Measurements from ENCODE around the gene AXIN1.
"Not testable (repeated sequence)": the region's sequence is repeated elsewhere in the genome, so short reads cannot be mapped to it uniquely, and the experiment has no call there.

AXIN1 gene

DNA sequence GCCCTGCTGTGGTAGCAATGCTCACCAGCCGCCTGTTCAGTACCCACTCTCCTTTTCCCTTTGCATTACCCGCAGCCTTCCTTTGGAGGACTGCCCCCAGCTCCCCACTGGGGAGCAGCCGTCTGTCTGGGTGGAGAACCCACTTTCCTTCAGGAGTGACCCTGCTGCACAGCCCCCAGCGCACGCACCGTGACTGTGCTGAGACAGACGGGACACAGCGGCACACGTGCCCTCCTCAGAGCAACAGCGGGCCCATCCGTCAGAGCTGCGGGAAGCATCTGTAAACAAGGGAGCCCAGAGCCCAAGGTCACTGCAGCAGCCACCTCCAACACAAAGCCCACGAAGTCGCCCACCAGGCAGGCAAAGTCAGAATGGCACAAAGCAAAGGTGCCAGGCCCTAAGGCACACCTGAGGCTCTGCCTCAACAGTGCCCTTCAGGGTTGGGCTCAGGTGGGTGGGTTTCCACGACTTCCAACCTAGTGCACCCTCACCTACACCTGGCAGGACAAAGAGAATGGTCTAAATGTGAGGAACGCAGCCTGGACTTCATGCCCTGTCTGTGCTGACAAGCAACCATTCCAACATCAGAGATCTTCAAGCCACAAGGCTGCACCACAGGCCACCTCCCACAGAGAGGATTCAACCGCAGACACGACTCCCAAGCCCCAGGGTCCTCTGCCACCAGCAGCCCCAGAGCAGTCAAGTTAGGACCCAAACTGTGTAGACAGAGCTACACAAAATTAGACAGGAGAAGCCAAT, 9.9 kb downstream of the AXIN1 start:
- DNase-seq (ENCODE audit: extremely low read depth, low read depth) = no peak
- TF ChIP-seq CTCF (IDR thresholded peaks at IDR 0.05; ENCODE audit: low read depth, low read length) = no peak

GRCh38 chr16:341974-342336, 10.6 kb downstream of the AXIN1 start:
- not testable (repeated sequence) for DNase-seq (ENCODE audit: extremely low read depth, low read depth)

- not testable (repeated sequence) for DNase-seq (ENCODE audit: extremely low read depth, low read depth)
Measured at GRCh38 chr16:341095-341973, 11.2 kb downstream of the AXIN1 start.

DNA sequence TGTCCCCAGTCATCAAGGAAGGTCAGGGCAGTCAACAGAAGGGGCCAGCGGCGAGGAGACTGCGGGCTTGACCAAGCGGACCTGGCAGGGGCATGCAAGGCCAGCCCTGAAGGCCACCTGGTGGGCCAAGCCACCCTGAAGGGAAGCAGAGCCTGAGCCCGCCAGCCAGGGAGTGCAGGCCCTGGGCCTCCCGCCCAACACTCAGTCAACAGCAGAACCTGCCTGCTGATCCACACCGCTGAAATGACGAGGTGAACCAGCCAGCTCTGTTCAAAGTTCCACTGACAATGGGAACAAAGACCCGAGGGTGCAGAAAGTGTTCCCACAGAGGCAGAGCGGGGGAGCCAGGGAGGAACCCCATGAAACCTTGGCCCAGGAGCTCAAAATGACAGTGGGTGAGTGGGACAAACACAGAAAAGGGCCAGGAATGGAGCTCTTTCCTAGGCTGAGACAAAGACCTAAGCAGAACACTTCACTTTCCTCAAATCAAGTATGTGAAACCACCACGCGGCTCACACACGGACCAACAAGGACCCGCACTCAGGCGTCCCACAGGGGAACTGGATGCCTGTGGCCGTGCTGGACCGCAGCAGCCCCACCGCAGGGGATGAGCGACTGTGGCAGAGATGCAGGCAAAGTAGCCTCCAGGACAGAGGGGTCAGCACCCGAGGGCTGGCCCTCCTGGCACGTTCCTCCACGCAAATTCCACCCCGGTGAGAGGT, 12.0 kb downstream of the AXIN1 start:
- TF ChIP-seq CTCF (IDR thresholded peaks at IDR 0.05; ENCODE audit: low read depth, low read length) = no peak
- DNase-seq (ENCODE audit: extremely low read depth, low read depth) = no peak

DNA sequence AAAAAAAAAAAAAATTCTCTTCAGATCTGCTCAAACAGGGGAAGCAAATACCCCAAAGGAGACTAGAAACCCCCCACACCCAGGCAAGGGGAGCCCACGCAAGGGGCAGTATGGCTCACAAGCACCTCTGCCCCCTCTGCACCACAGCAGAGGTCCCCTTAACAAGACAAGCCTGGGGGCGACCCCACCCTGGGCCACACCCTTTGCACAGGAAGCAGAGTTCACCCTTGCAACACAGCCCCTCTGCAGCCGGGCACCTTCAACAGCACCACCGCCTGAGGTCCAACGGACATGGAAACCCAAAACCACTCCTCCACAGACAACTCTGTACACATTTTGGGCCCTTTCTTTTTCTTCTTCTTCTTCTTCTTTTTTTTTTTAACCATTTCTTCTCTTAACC, 12.8 kb downstream of the AXIN1 start:
- no peak for DNase-seq (ENCODE audit: extremely low read depth, low read depth)
- no peak for TF ChIP-seq CTCF (IDR thresholded peaks at IDR 0.05; ENCODE audit: low read depth, low read length)

DNA sequence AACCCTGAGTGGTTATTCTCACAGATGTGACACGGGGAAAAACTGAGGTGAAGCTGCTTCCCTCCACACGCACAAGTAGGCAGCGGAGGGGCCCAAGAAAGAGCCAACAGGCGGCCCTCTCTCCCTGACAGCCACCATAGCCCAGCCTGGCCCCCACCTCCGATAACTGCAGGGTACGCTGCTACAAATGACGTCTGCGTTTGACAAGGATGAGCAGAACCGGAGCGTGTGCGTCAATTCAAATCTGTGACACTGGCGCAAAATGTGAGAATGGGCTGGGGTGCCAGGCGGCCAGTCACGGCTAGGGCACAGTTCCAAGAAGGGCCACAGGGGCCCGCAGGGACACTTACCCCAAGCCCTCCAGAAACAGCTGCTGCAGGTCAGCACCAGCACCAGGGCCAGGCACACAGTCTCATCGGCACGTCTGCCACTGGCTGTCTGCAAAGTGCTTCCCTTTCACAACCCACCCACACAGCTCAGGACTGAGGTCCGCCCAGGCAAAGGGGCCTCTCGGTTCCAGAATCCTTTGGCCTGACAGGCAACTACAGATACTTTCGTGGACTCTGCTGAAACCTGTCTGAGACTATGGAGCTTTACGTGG, 14.4 kb downstream of the AXIN1 start:
- TF ChIP-seq CTCF (IDR thresholded peaks at IDR 0.05; ENCODE audit: low read depth, low read length) = no peak
- DNase-seq (ENCODE audit: extremely low read depth, low read depth) = no peak

GRCh38 chr16:337437-337836, 15.1 kb downstream of the AXIN1 start:
- no peak for DNase-seq (ENCODE audit: extremely low read depth, low read depth)
- TF ChIP-seq CTCF (IDR thresholded peaks at IDR 0.05; ENCODE audit: low read depth, low read length) = no peak

DNA sequence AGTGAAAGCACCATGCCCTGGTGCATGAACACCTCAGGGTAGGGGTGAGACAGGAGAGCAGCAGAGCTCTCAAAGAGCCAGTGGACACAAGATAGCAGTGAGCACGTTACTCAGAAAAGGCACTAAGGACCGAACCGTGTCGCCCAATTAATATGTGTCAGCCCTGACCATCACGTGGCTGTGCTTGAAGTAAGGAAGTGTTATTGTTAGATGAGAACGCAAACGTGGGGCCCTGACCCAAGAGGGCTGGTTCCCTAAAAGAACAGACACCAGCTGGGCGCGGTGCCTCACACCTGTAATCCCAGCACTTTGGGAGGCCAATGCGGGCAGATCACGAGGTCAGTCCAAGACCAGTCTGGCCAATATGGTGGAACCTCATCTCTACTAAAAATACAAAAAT, 16.3 kb downstream of the AXIN1 start:
- no peak for DNase-seq (ENCODE audit: extremely low read depth, low read depth)
- no peak for TF ChIP-seq CTCF (IDR thresholded peaks at IDR 0.05; ENCODE audit: low read depth, low read length)

GRCh38 chr16:334861-335632, 17.5 kb downstream of the AXIN1 start:
- DNase-seq (ENCODE audit: extremely low read depth, low read depth) = not testable (repeated sequence)

- DNase-seq (ENCODE audit: extremely low read depth, low read depth) = not testable (repeated sequence)
Measured at GRCh38 chr16:334164-334832, 18.2 kb downstream of the AXIN1 start.

Data from AG09319 (cell line).